ENCODE measurements around the gene ACKR4.
A peak's percentile ranks its signal among the peaks of the same experiment; 100 is the strongest.

ACKR4 gene

GRCh38 chr3:132596816-132597433, at the start of gene ACKR4:
ACKR4 (plus strand) TSS chr3:132597270; CDS start chr3:132600398, 3,128 bp downstream.
- TF ChIP-seq, protein P1, sequence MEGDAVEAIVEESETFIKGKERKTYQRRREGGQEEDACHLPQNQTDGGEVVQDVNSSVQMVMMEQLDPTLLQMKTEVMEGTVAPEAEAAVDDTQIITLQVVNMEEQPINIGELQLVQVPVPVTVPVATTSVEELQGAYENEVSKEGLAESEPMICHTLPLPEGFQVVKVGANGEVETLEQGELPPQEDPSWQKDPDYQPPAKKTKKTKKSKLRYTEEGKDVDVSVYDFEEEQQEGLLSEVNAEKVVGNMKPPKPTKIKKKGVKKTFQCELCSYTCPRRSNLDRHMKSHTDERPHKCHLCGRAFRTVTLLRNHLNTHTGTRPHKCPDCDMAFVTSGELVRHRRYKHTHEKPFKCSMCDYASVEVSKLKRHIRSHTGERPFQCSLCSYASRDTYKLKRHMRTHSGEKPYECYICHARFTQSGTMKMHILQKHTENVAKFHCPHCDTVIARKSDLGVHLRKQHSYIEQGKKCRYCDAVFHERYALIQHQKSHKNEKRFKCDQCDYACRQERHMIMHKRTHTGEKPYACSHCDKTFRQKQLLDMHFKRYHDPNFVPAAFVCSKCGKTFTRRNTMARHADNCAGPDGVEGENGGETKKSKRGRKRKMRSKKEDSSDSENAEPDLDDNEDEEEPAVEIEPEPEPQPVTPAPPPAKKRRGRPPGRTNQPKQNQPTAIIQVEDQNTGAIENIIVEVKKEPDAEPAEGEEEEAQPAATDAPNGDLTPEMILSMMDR (conservative IDR thresholded peaks at IDR 0.05; ENCODE audit: low read length): no peak
- peak within 1 kb of the TSS; percentile 59 for H3K4me3 ChIP-seq (ENCODE audit: low read length)
- peak; percentile 36 for DNase-seq (ENCODE audit: low read depth)

- DNase-seq (ENCODE audit: low read depth): no peak
- TF ChIP-seq, protein P1 (conservative IDR thresholded peaks at IDR 0.05; ENCODE audit: low read length): no peak
- H3K4me3 ChIP-seq (ENCODE audit: low read length): no peak overlapping the region
Observed at GRCh38 chr3:132549169-132549568, 47.9 kb upstream of the ACKR4 start.

- TF ChIP-seq, protein P1 (conservative IDR thresholded peaks at IDR 0.05; ENCODE audit: low read length): no peak
- H3K4me3 ChIP-seq (ENCODE audit: low read length): no peak overlapping the region
- DNase-seq (ENCODE audit: low read depth): peak; percentile 82
Observed at GRCh38 chr3:132549890-132550578, 47.0 kb upstream of the ACKR4 start.

DNA sequence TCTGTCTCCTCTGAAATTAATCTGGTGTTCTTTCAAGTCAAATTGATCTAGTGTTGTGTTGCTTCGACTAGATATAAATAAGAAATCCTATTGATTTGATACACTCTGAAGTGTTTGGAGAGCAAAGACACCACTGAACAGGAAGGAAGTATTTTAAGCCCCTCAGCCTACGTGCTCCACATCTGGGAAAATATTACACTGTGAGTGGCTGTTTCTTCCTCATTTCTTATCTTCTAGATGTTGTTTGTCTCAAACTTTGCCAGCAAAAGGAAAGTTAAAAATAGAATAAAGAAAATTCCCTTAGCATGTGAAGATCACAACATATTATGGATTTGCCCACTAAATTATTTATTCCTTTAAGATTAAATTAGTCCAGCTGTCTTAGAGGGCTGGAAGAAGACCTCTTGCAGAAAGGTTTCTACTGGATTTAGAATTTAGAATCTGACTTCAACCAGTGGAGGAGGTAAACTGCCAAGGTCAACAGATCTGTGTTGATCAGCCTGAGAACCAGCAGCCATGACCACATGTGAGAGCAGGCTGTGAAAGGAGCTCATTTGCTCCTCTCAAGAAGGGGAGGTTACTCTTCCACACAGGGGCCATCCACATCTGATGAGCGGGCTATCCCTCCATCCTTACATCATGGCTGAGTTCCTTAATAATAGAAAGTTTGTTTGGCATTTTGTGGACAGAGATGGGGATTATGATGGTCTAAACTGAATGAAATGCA, 46.3 kb upstream of the ACKR4 start:
- no peak overlapping the region for H3K4me3 ChIP-seq (ENCODE audit: low read length)
- DNase-seq (ENCODE audit: low read depth): no peak
- TF ChIP-seq, protein P1 (conservative IDR thresholded peaks at IDR 0.05; ENCODE audit: low read length): no peak

DNA sequence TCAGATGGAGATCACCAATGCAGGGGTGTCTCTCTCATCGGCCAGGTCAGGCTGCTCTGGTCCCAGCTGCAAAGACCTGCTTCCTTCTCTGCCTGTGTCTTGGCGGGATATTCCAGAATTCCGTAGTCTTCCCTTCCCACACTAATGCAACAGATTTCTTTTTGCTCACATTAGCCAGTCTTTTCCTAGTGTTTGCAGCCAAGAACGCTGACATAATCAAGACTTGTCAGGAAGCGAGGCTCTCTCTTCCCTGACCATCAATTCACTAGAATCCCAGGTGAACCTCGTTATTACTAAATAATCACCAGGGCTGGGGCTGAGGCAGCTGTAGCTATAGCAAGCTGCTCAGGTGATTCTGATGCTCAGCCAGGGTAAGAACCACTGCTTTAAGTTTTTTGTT, 43.2 kb upstream of the ACKR4 start:
- H3K4me3 ChIP-seq (ENCODE audit: low read length): no peak overlapping the region
- TF ChIP-seq, protein P1 (conservative IDR thresholded peaks at IDR 0.05; ENCODE audit: low read length): no peak
- no peak for DNase-seq (ENCODE audit: low read depth)

GRCh38 chr3:132554437-132554836, 42.6 kb upstream of the ACKR4 start:
- H3K4me3 ChIP-seq (ENCODE audit: low read length): no peak overlapping the region
- DNase-seq (ENCODE audit: low read depth): peak; percentile 69
- TF ChIP-seq, protein P1 (conservative IDR thresholded peaks at IDR 0.05; ENCODE audit: low read length): no peak

All from AG10803 (cell line).